Keratinocyte (primary cell): ENCODE data around the gene SCYGR3. TPM values are rescaled to one million over a fixed set of nuclear protein-coding genes. Genes with fewer than 3 reads are reported as not detected.

ENCODE experiments used
- DNase-seq: peaks from one replicate; pipeline ENCODE4 v3.0.0-alpha.2; 2011; ENCODE audit warnings: low read depth, missing footprints, low spot score
- FAIRE-seq: peaks from 2 replicates; lab custom pipeline; 2011; peaks lifted over from hg19 to GRCh38; lab: Jason Lieb, UNC
- H2AFZ ChIP-seq: 2 replicates; pipeline ENCODE4 v1.6.0; 2012; ENCODE audit warnings: low read length, control low read depth, inconsistent platforms; ENCODE audit not compliant: control insufficient read depth
- H3K27ac ChIP-seq: 2 replicates; pipeline ENCODE4 v1.5.1; 2011; ENCODE audit warnings: low read length; ENCODE audit not compliant: control insufficient read depth, insufficient read depth
- H3K27me3 ChIP-seq: 3 replicates; pipeline ENCODE4 v1.6.0; 2011; ENCODE audit warnings: low read length; ENCODE audit not compliant: control insufficient read depth, insufficient read depth; ENCODE audit errors: extremely low read depth
- H3K36me3 ChIP-seq, 2 experiments: 2 replicates in 1 of 2; 3 replicates in 1 of 2; pipeline ENCODE4 v1.5.1; 2011; ENCODE audit warnings: low read length in 2 of 2, mild to moderate bottlenecking in 1 of 2; ENCODE audit not compliant: control insufficient read depth in 2 of 2, insufficient read depth in 2 of 2; ENCODE audit errors: extremely low read depth in 1 of 2
- H3K4me1 ChIP-seq: 3 replicates; pipeline ENCODE4 v1.5.1; 2011; ENCODE audit warnings: low read length; ENCODE audit not compliant: control insufficient read depth, insufficient read depth; ENCODE audit errors: extremely low read depth
- H3K4me2 ChIP-seq: 3 replicates; pipeline ENCODE4 v1.6.0; 2011; ENCODE audit warnings: low read depth, low read length; ENCODE audit not compliant: control insufficient read depth, insufficient read depth; ENCODE audit errors: extremely low read depth
- H3K4me3 ChIP-seq, 3 experiments: fragments of 200-600 bp in 1 of 3; sonication (generic) in 1 of 3; 2 replicates in 2 of 3; 3 replicates in 1 of 3; pipeline ENCODE4 v1.5.1; 2011 to 2016; ENCODE audit warnings: low read length in 3 of 3, mild to moderate bottlenecking in 3 of 3, control low read depth in 2 of 3, inconsistent platforms in 1 of 3, low read depth in 1 of 3, mixed read lengths in 1 of 3, mixed run types in 1 of 3, moderate library complexity in 1 of 3; ENCODE audit not compliant: control insufficient read depth in 2 of 3, insufficient read depth in 2 of 3; ENCODE audit errors: extremely low read depth in 1 of 3
- H3K79me2 ChIP-seq: 2 replicates; pipeline ENCODE4 v1.6.0; 2012; ENCODE audit warnings: low read length; ENCODE audit not compliant: control insufficient read depth, insufficient read depth
- H3K9ac ChIP-seq: 3 replicates; pipeline ENCODE4 v1.6.0; 2011; ENCODE audit warnings: low read length; ENCODE audit not compliant: control insufficient read depth, insufficient read depth; ENCODE audit errors: extremely low read depth
- H3K9me1 ChIP-seq: 3 replicates; pipeline ENCODE4 v1.6.0; 2011; ENCODE audit warnings: low read length; ENCODE audit not compliant: control insufficient read depth, insufficient read depth; ENCODE audit errors: extremely low read depth
- H3K9me3 ChIP-seq: 2 replicates; pipeline ENCODE4 v1.5.1; 2012; ENCODE audit warnings: low read depth, low read length; ENCODE audit not compliant: control insufficient read depth
- H4K20me1 ChIP-seq: 3 replicates; pipeline ENCODE4 v1.6.0; 2011; ENCODE audit warnings: low read length; ENCODE audit not compliant: control insufficient read depth, insufficient read depth; ENCODE audit errors: extremely low read depth
- CTCF ChIP-seq, 3 experiments: IDR thresholded peaks in 1 of 3; conservative IDR thresholded peaks in 1 of 3; optimal IDR thresholded peaks in 1 of 3; 2 replicates in 2 of 3; 3 replicates in 1 of 3; pipeline versions ENCODE3 to v1.5.1; 2011; ENCODE audit warnings: low read length in 3 of 3, mild to moderate bottlenecking in 3 of 3, moderate library complexity in 2 of 3, control low read depth in 1 of 3, inconsistent platforms in 1 of 3; ENCODE audit not compliant: insufficient read depth in 2 of 3; ENCODE audit errors: extremely low read depth in 1 of 3
- EZH2 ChIP-seq: IDR thresholded peaks from one replicate; pipeline ENCODE4 v1.6.1; 2012; ENCODE audit warnings: inconsistent platforms, mild to moderate bottlenecking, low read length, moderate library complexity
- dilution Hi-C: fragments of 300-500 bp; cut with MboI; formaldehyde crosslinking; loops from one replicate; pipeline ENCODE4 v1.7.0; 2020; ENCODE audit warnings: low sequenced_read_pairs; ENCODE audit not compliant: extremely low pct_ligation_motif_present
- polyA plus RNA-seq, 5 experiments: library from polyadenylated mRNA; depleted of rRNA in 3 of 5; stranded (reverse) in 3 of 5; stranded (forward) in 1 of 5; unstranded in 1 of 5; fragments of >200 nt; gene quantifications; 1 replicate in 1 of 5; 2 replicates in 3 of 5; 3 replicates in 1 of 5; pipeline versions ENCODE4 v1.2.1 to v1.2.3, GENCODE V29; 2011 to 2012; ENCODE audit warnings: missing spikeins in 2 of 5, low read depth in 1 of 5, low replicate concordance in 1 of 5

Gene SCYGR3
- polyA plus RNA-seq, 1 donor (not counting 4 experiments of a cell fraction or from before 2014, with no cell fraction given): not detected

GRCh38 chr2:227597036-227597435 is 17.6 kb downstream of the SCYGR3 start:
- Histone ChIP-seq H3K4me2 (no peak overlapping the region), H3K27ac (no peak overlapping the region), H3K9me1 (no peaks in the 10 kb centered on the region), H2AFZ (no peak overlapping the region), H3K27me3 (no peaks in the 10 kb centered on the region), H3K4me3 (no peak overlapping the region), H3K79me2 (no peaks in the 10 kb centered on the region), H4K20me1 (no peaks in the 10 kb centered on the region), H3K9ac (no peak overlapping the region), H3K4me1 (peaks cover 2% of the 10 kb centered on the region), H3K36me3 (no peaks in the 10 kb centered on the region), H3K9me3 (no peaks in the 10 kb centered on the region)
- FAIRE-seq (no peak), DNase-seq (no peak)
- dilution Hi-C loops: no loop called here
- no peak for TF ChIP-seq CTCF (optimal IDR thresholded peaks at IDR 0.05 in 1 of 3, IDR thresholded peaks at IDR 0.05 in 1 of 3, conservative IDR thresholded peaks at IDR 0.05 in 1 of 3; ENCODE audit: extremely low read depth in 1 of 3, insufficient read depth in 2 of 3, low read length in 3 of 3)
- no peak for TF ChIP-seq EZH2

GRCh38 chr2:227595797-227596196 is 18.8 kb downstream of the SCYGR3 start:
- no peak for TF ChIP-seq CTCF (optimal IDR thresholded peaks at IDR 0.05 in 1 of 3, IDR thresholded peaks at IDR 0.05 in 1 of 3, conservative IDR thresholded peaks at IDR 0.05 in 1 of 3; ENCODE audit: extremely low read depth in 1 of 3, insufficient read depth in 2 of 3, low read length in 3 of 3)
- no peak for TF ChIP-seq EZH2
- Histone ChIP-seq H3K9ac (no peak overlapping the region), H3K79me2 (no peaks in the 10 kb centered on the region), H3K27ac (no peak overlapping the region), H3K9me3 (no peaks in the 10 kb centered on the region), H3K36me3 (no peaks in the 10 kb centered on the region), H3K9me1 (no peaks in the 10 kb centered on the region), H3K27me3 (no peaks in the 10 kb centered on the region), H2AFZ (no peak overlapping the region), H3K4me1 (peaks cover 2% of the 10 kb centered on the region), H4K20me1 (no peaks in the 10 kb centered on the region), H3K4me3 (no peak overlapping the region), H3K4me2 (no peak overlapping the region)
- DNase-seq (no peak), FAIRE-seq (no peak)
- dilution Hi-C loops: no loop called here
